WTC11 (cell line): Measurements from ENCODE around the gene PCDHA9.

Experiments
- CREB1 ChIP-seq: sonication (generic); formaldehyde crosslinking; IDR thresholded peaks from 2 replicates; pipeline ENCODE4 v1.8.0; 2023; ENCODE audit warnings: mild to moderate bottlenecking, missing genetic modification reagents
- CTCF ChIP-seq: fragments of 200-600 bp; IDR thresholded peaks from 2 replicates; pipeline ENCODE4 v1.8.0; 2022; ENCODE audit warnings: antibody characterized with exemption
- SP1 ChIP-seq: sonication (generic); formaldehyde crosslinking; conservative IDR thresholded peaks from 2 replicates; pipeline ENCODE4 v1.8.1; 2022; ENCODE audit warnings: missing genetic modification reagents
- TF ChIP-seq, protein P1 (sequence below): sonication (generic); formaldehyde crosslinking; IDR thresholded peaks from 2 replicates; pipeline ENCODE4 v1.8.0; 2022; ENCODE audit warnings: mild to moderate bottlenecking, missing genetic modification reagents
- TF ChIP-seq, protein P2 (sequence below): sonication (generic); formaldehyde crosslinking; conservative IDR thresholded peaks from 2 replicates; pipeline ENCODE4 v1.8.1; 2022; ENCODE audit warnings: mild to moderate bottlenecking, missing genetic modification reagents

DNA sequence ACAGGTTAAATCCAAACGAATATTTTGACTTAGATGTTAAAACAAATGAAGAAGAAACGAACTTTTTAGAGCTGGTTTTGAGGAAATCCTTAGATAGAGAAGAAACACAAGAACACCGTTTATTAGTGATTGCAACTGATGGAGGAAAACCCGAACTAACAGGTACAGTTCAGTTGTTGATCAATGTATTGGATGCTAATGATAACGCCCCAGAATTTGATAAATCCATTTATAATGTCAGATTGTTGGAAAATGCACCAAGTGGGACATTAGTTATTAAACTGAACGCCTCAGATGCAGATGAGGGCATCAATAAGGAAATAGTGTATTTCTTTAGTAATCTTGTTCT, 25.9 kb upstream of the PCDHA9 start:
- TF ChIP-seq, protein P1, sequence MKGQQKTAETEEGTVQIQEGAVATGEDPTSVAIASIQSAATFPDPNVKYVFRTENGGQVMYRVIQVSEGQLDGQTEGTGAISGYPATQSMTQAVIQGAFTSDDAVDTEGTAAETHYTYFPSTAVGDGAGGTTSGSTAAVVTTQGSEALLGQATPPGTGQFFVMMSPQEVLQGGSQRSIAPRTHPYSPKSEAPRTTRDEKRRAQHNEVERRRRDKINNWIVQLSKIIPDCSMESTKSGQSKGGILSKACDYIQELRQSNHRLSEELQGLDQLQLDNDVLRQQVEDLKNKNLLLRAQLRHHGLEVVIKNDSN (CRISPR knock-in tag), result no peak
- TF ChIP-seq, protein P2, sequence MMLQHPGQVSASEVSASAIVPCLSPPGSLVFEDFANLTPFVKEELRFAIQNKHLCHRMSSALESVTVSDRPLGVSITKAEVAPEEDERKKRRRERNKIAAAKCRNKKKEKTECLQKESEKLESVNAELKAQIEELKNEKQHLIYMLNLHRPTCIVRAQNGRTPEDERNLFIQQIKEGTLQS, result no peak
- no peak for TF ChIP-seq SP1 (CRISPR knock-in tag)
- no peak for TF ChIP-seq CTCF
- no peak for TF ChIP-seq CREB1
